H1 (cell line): ENCODE results near the gene APOC4. TPM values are rescaled to one million over a fixed set of nuclear protein-coding genes. Genes with fewer than 3 reads are reported as not detected.
A peak's percentile ranks its signal among the peaks of the same experiment; 100 is the strongest.

Experiments
- ATF2 ChIP-seq: IDR thresholded peaks from 2 replicates; pipeline ENCODE4 v1.6.1; 2012; ENCODE audit warnings: low read length, inconsistent platforms
- BCL11A ChIP-seq, 2 experiments: IDR thresholded peaks; one replicate each; pipeline ENCODE4 v1.6.1; 2011; ENCODE audit warnings: low read depth in 2 of 2, low read length in 2 of 2, mild to moderate bottlenecking in 2 of 2
- MAFK ChIP-seq: IDR thresholded peaks from 2 replicates; pipeline ENCODE4 v1.6.1; 2012; ENCODE audit warnings: low read depth, mild to moderate bottlenecking, improper control_type of control experiment, low read length
- POLR2A ChIP-seq, 2 experiments: IDR thresholded peaks; 1 replicate in 1 of 2; 2 replicates in 1 of 2; pipeline ENCODE4 v1.6.1; 2011; ENCODE audit warnings: low read depth in 2 of 2, low read length in 2 of 2, mild to moderate bottlenecking in 2 of 2; ENCODE audit errors: control extremely low read depth in 1 of 2
- SP1 ChIP-seq: IDR thresholded peaks from 2 replicates; pipeline ENCODE4 v1.6.1; 2011; ENCODE audit warnings: low read depth, low read length
- TAF1 ChIP-seq: IDR thresholded peaks from 2 replicates; pipeline ENCODE4 v1.6.1; 2011; ENCODE audit warnings: mild to moderate bottlenecking, low read depth, low read length
- USF2 ChIP-seq: IDR thresholded peaks from 2 replicates; pipeline ENCODE4 v1.6.1; 2011; ENCODE audit warnings: low read length, improper control_type of control experiment
- polyA plus RNA-seq, 7 experiments: library from polyadenylated mRNA; depleted of rRNA in 3 of 7; stranded (reverse) in 5 of 7; unstranded in 2 of 7; fragments of >200 nt in 5 of 7; fragments of 200-250 nt in 2 of 7; gene quantifications; 1 replicate in 5 of 7; 2 replicates in 1 of 7; 4 replicates in 1 of 7; pipeline versions ENCODE4 v1.2.1 to v1.2.3, GENCODE V29; 2011 to 2013; ENCODE audit warnings: missing spikeins in 2 of 7, mixed read lengths in 2 of 7
- total RNA-seq: library from RNA; stranded (reverse); fragmentation: NEBNext Ultra II Directional; extraction: Animal tissue kit (Norgen Biotek cat#: 25700); gene quantifications from 2 replicates; pipeline ENCODE4 v1.2.1, GENCODE V29; 2021

The APOC4 gene
- total and polyA plus RNA-seq, 2 of the 8 experiments (the other 6 are each of a cell fraction or from before 2014, with no cell fraction given): not detected

GRCh38 chr19:44905437-44906160, 36.4 kb upstream of the APOC4 start, which contains the start of gene APOE (continued):
- peak in 1 of 2 experiments; percentile 92; a peak in 2 of 3 replicates for TF ChIP-seq POLR2A (IDR thresholded peaks at IDR 0.05; ENCODE audit: control extremely low read depth in 1 of 2, low read depth in 2 of 2, low read length in 2 of 2)
- TF ChIP-seq MAFK: no peak
- TF ChIP-seq SP1: peak; percentile 59; the same call in 1 of the 2 replicates
- TF ChIP-seq TAF1: peak; percentile 84
- TF ChIP-seq USF2: peak; percentile 45; the same call in 1 of the 2 replicates
- TF ChIP-seq BCL11A (IDR thresholded peaks at IDR 0.05; ENCODE audit: low read depth in 2 of 2, low read length in 2 of 2): no peak
- TF ChIP-seq ATF2: 0 out of 2 replicates have a peak, but pooled peaks have one; percentile 49
